GM18951 (cell line): ENCODE measurements around the gene LRRC70.

ENCODE experiments used
- POLR2A ChIP-seq: IDR thresholded peaks from 4 replicates; pipeline ENCODE4 v1.6.1; 2011; ENCODE audit warnings: mild to moderate bottlenecking; ENCODE audit not compliant: insufficient read length, insufficient read depth; ENCODE audit errors: extremely low read depth
- in situ Hi-C: fragments of 300-500 bp; cut with MboI; formaldehyde crosslinking; loops from one replicate; pipeline ENCODE4 v1.12.0; 2022; ENCODE audit warnings: low sequenced_read_pairs, mixed read lengths, inconsistent platforms; ENCODE audit not compliant: unreplicated experiment

LRRC70 gene, protein sequence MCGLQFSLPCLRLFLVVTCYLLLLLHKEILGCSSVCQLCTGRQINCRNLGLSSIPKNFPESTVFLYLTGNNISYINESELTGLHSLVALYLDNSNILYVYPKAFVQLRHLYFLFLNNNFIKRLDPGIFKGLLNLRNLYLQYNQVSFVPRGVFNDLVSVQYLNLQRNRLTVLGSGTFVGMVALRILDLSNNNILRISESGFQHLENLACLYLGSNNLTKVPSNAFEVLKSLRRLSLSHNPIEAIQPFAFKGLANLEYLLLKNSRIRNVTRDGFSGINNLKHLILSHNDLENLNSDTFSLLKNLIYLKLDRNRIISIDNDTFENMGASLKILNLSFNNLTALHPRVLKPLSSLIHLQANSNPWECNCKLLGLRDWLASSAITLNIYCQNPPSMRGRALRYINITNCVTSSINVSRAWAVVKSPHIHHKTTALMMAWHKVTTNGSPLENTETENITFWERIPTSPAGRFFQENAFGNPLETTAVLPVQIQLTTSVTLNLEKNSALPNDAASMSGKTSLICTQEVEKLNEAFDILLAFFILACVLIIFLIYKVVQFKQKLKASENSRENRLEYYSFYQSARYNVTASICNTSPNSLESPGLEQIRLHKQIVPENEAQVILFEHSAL

DNA sequence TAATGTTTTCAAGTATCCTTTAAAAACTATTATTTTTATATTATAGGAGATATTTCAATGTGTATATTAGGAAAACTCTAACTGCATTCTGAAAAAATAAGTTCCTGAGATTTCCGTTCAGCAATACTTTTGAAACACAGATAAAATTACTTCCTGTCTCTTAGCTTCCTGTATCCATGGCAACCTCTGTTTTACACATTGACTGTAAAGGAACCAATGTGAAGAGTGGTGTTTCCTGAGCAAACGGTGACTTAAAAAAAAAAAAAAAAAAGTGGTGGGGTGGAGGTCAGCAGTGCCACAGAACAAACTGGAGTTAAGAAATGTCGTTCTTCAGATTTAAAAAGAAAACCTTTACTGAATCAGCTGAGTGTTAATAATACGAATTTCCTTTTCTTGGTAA, at the start of gene LRRC70:
Gene LRRC70, plus strand, starts transcription at position 280 of the 400 bp plus-strand sequence. CDS start 620 bp downstream, outside the sequence.
- in situ Hi-C loops: no loop called here
- no peak for TF ChIP-seq POLR2A

DNA sequence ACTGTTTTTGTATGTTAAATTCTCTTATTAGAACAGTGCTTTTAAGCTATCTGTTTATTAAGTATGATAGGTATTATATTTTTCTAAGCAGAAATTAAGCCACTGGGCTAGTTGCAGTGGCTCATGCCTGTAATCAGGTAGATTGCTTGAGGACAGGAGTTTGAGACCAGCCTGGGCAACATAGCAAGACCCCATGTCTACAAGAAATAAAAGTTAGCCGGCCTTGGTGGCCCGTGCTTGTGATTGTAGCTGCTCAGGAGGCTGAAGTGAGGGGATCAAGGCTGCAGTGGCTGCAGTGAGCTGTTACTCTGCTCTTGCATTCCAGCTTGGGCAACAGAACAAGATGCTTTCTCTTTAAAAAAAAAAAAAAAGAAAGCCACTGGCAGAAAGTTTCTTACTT, 45.0 kb upstream of the LRRC70 start:
- in situ Hi-C loops: no loop called here
- no peak for TF ChIP-seq POLR2A

DNA sequence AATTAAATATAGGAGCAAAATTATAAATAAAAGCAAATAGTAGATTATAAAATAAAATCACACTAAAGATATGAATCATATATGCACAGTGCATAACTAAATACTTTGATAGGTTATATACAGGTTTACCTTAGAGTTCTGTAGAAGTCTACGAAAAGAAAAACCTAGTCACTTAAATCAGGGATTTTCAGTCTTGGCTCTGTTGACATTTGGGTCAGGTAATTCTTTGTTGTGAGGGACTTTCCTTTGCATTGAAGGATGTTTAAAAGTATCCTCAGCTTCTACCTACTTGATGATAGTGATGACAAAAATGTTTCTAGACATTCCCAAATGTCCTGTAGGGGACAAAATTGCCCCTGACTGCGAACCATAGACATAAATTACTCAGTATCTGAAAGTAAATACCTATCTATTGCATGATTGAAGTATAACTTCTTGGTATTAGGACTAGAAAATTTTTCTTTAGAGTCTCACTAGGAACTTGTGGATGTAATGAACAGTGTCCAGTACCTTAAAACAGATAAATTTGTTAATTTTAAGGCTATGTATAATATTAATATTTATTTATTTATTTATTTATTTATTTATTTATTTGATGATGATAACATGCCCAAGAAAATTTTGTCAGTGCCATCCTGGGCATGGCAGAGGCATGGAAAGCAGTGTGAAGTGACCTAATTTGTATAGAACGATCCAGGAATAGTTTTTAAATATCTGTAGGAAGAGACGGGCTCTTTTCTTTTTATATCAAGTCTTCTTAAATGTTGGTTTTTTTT, 44.0 kb upstream of the LRRC70 start:
- in situ Hi-C loops: no loop called here
- TF ChIP-seq POLR2A: no peak

DNA sequence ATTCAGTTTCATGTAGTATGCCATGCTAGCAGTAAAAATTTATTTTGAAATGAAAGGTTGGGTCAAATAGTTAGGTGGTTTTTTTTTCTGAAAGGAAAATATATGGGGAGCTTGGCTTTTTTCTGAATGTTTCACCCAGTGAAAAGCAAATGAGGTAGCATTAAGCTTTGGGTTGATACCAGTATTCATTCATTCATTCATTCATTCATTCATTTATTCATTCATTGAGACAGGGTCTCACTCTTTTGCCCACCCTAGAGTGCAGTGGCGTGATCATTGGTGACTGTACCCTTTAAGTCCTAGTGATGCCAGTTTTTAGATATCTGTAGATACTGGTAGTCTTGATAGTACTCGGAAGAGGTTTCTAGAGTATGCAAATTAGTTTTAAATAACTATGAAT, 42.4 kb upstream of the LRRC70 start:
- TF ChIP-seq POLR2A: no peak
- in situ Hi-C loops: no loop called here

DNA sequence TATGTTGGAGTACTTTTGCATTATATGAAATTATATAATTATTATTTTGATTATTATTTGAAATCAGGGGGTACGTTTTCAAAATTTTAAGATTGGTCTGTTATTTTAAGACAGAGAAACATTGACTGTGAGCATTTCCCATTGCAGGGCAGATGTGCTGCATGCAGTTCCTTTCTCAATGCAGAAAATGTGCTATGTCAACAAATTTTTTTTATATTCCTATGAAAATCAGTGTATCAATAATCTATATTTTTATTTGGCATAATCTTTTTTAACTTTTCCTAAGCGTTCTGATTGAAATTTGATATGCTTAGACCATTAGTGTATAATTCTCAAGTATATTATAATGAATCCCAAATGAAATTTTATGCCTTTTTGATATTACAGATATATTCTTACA, 41.8 kb upstream of the LRRC70 start:
- in situ Hi-C loops: no loop called here

DNA sequence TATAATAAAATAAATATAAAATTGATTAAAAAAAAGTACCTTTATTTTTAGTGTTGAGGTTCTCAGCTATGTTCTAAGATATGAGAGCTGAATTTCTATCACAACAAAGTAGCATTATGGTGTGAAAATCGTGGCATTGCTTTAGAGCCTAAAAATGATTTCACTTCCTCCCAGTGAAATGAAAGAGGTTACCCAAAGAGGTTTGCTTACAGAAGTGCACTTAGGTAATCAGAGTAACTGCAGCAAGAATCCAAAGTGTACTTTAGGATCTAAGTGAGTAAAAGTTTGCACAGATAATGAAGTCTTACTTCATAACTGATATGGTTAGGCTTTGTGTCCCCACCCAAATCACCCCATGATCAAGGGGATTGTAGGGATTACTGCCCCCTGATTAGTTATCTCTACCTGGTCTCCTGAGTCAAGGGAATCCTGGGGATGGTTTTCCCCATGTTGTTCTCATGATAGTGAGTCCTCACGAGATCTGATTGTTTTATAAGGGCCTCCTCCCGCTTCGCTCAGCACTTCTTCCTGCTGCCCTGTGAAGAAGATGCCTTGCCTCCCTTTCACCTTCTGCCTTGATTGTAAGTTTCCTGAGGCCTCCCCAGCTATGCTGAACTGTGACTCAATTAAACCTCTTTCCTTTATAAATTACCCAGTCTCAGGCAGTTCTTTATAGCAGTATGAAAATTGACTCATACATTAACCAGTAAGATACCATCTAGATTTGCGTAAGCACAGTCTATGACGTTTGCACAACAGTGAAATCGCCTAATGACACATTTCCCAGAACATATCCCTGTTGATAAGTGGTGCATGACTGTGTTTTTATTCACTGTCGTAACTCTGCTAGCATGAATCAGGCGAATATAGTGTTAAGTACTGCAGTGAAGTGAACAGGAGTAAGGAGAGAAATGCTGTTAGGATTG, 40.3 kb upstream of the LRRC70 start:
- no peak for TF ChIP-seq POLR2A
- in situ Hi-C loops: no loop called here

More for the DNA sequence above, 41.8 kb upstream of the LRRC70 start:
- no peak for TF ChIP-seq POLR2A

DNA sequence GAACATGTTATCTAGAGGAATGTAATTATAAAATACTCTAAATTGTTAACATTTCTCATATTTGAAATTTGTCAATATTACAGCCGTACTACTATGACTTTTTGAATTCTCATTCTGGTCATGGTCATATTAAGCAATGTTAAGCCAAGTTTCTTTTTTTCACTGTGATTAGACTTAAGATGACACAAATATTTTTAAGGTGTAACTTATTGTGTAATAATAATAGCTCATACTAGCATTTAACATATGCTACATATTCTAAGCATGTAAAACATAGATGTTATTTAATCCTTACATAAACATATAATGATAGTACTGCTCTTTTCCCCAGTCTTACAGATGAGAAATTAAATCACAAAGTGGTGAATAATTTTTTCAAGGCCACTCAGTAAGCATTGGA, 35.9 kb upstream of the LRRC70 start:
- no peak for TF ChIP-seq POLR2A
- in situ Hi-C loops: no loop called here

DNA sequence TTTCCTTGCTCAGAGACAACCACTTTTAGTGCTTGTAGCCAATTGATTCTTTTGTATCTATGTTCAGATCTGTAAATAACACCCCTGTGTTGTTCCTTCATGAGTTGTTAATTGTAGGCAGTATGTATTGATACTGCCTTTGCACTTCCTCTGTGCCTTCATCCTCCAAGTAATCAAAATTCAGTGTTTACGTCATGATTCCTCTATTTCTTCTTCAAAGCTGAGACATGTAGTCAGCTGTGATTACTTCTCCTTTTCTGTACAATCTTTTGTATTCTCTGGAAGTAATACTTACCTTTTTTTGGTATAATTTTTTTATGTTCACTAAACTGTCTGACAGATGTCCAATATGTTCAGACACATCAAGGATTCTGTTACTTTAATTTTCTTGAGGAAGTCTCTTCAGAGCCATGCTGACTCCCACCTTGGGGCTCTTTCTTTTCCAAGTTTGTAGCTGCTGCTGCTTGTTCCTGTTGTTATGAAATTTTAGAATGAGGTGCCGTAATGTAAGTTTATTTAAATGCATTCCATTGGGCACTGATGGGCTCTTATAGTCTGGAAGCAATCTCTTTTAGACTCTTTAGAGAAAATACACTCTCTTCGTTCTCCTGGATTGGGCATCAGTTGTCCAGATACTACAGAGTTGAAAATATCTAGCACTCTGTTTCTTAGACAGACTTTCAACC, 30.5 kb upstream of the LRRC70 start:
- TF ChIP-seq POLR2A: no peak
- in situ Hi-C loops: no loop called here

DNA sequence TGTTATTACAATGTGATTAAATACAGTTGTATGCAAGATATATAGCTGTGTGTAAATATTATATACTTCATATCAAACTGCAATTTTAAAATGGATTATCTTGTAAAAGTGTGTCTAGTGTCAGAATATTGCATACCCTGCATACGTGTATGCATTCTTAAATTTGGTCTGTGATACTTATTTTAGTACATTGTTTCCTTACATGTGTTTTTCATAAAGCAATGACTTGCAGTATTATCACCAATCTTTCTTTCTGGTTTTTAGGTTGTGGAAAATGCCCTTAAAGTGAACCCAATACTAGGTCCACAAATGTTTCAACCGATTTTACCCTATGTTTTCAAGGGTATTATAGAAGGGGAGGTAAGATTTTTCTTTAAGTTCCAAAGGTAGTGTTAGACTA, 28.5 kb upstream of the LRRC70 start:
- in situ Hi-C loops: no loop called here

DNA sequence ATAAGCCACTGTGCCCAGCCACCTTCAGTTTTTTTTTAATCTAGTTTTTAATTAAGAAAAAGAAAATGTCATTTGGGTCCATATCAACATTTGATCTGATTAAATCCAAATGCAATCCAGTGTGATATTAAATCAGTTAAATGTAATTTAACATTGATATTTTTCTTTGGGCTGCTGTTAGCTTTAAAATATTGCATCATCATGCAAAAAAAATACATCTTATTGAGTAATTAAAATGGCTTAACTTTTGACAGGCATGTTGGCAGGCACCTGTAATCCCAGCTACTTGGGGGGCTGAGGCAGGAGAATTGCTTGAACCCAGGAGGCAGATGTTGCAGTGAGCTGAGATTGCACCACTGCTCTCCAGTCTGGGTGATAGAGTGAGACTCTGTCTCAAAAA, 22.7 kb upstream of the LRRC70 start:
- in situ Hi-C loops: no loop called here
- TF ChIP-seq POLR2A: no peak

More for the DNA sequence above, 28.5 kb upstream of the LRRC70 start:
- no peak for TF ChIP-seq POLR2A

DNA sequence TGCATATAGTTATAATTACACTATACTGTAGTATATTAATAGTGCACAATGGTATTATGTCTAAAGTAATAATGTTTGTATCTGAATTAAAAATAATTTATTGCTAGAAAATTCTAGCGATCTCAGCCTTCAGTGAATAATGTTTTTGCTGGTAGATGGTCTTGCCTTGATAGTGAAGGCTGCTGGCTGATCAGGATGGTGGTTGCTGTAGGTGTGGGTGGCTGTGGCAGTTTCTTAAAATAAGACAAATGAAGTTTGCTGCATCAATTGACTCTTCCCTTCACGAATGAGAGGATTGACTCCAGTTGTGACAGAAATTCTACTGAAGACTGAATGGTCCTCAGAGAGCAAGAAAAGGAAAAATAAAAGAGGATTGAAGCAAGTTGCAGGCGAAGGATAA, 19.7 kb upstream of the LRRC70 start:
- TF ChIP-seq POLR2A: no peak
- in situ Hi-C loops: no loop called here

DNA sequence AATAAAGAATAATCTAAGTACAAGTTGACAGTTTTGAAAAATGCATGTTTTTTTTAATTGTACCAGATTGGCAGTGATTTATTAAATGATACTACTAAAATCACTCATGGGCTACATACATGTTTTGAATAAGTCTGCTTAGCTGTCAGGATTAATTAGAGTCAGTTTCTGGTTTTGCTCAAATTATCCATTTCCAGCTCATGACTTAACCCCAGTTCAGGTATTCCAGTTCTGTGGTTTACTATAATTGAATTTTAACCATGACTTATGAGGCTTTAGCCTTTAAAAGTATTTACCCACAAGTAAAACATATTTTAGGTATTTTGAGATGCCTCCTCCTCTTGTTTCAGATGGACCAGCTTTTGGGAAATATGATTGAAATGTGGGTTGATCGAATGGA, 17.8 kb upstream of the LRRC70 start:
- no peak for TF ChIP-seq POLR2A
- in situ Hi-C loops: no loop called here
